Fibroblast of lung (primary cell): Measurements from ENCODE around the gene SLIT1. TPM values are rescaled to one million over a fixed set of nuclear protein-coding genes. Genes with fewer than 3 reads are reported as not detected.
A peak's percentile ranks its signal among the peaks of the same experiment; 100 is the strongest.

Experiments used
- DNase-seq, 2 donors: peaks; one replicate each; pipeline versions ENCODE4 v3.0.0 to v3.0.0-alpha.2; 2010; ENCODE audit warnings: low read depth in 2 of 2
- H2AFZ ChIP-seq: 2 replicates; pipeline ENCODE4 v1.5.1; 2012; ENCODE audit warnings: low read length, control low read depth, inconsistent platforms
- H3K27ac ChIP-seq: 2 replicates; pipeline ENCODE4 v1.5.1; 2011; ENCODE audit warnings: low read length, control low read depth; ENCODE audit not compliant: insufficient read depth
- H3K27me3 ChIP-seq: 2 replicates; pipeline ENCODE4 v1.5.1; 2011; ENCODE audit warnings: mild to moderate bottlenecking, low read length; ENCODE audit not compliant: control insufficient read depth, insufficient read depth
- H3K36me3 ChIP-seq: 2 replicates; pipeline ENCODE4 v1.5.1; 2011; ENCODE audit warnings: low read length; ENCODE audit not compliant: control insufficient read depth, insufficient read depth
- H3K4me1 ChIP-seq: 2 replicates; pipeline ENCODE4 v1.5.1; 2011; ENCODE audit warnings: low read length; ENCODE audit not compliant: control insufficient read depth, insufficient read depth; ENCODE audit errors: extremely low read depth
- H3K4me2 ChIP-seq: 2 replicates; pipeline ENCODE4 v1.5.1; 2011; ENCODE audit warnings: low read length, control low read depth; ENCODE audit not compliant: insufficient read depth; ENCODE audit errors: extremely low read depth
- H3K4me3 ChIP-seq, 4 experiments: fragments of 200-600 bp in 1 of 4; sonication (generic) in 1 of 4; replicated peaks in 1 of 4; 2 replicates each; pipeline ENCODE4 v1.5.1; 2011 to 2016; ENCODE audit warnings: low read length in 4 of 4, low read depth in 3 of 4, mild to moderate bottlenecking in 3 of 4, control low read depth in 2 of 4, inconsistent platforms in 1 of 4, mixed read lengths in 1 of 4; ENCODE audit not compliant: insufficient read depth in 1 of 4; ENCODE audit errors: control extremely low read depth in 1 of 4
- H3K79me2 ChIP-seq: 2 replicates; pipeline ENCODE4 v1.5.1; 2012; ENCODE audit warnings: mild to moderate bottlenecking, low read length, inconsistent platforms; ENCODE audit not compliant: control insufficient read depth, insufficient read depth
- H3K9ac ChIP-seq: 2 replicates; pipeline ENCODE4 v1.5.1; 2011; ENCODE audit warnings: mild to moderate bottlenecking, low read length, control low read depth; ENCODE audit not compliant: insufficient read depth
- H3K9me3 ChIP-seq: 2 replicates; pipeline ENCODE4 v1.5.1; 2012; ENCODE audit warnings: low read depth, low read length; ENCODE audit not compliant: control insufficient read depth, insufficient read depth
- H4K20me1 ChIP-seq: 2 replicates; pipeline ENCODE4 v1.5.1; 2011; ENCODE audit warnings: low read length; ENCODE audit not compliant: control insufficient read depth, insufficient read depth; ENCODE audit errors: extremely low read depth
- EZH2 ChIP-seq: IDR thresholded peaks from 2 replicates; pipeline ENCODE4 v1.5.1; 2012; ENCODE audit warnings: low read length, control low read depth, mild to moderate bottlenecking; ENCODE audit errors: missing control alignments
- polyA plus RNA-seq, 2 donors: library from polyadenylated mRNA; depleted of rRNA in 1 of 2; stranded (reverse) in 1 of 2; unstranded in 1 of 2; fragments of >200 nt; gene quantifications; 2 replicates each; pipeline ENCODE4 v1.2.1, GENCODE V29; 2011 to 2012; ENCODE audit warnings: missing spikeins in 1 of 2
- total RNA-seq: library from RNA; depleted of rRNA; stranded (reverse); fragments of >200 nt; gene quantifications from 2 replicates; pipeline ENCODE4 v1.2.1, GENCODE V29; 2014
- TF ChIP-seq, protein P1 (sequence below), 2 donors: IDR thresholded peaks in 1 of 2; conservative IDR thresholded peaks in 1 of 2; 1 replicate in 1 of 2; 2 replicates in 1 of 2; pipeline ENCODE4 v1.5.1; 2011 to 2012; ENCODE audit warnings: low read length in 2 of 2, control low read depth in 1 of 2, inconsistent platforms in 1 of 2, low read depth in 1 of 2, mild to moderate bottlenecking in 1 of 2

Gene SLIT1
- total and polyA plus RNA-seq, 2 donors (not counting 1 experiment from before 2014, with no cell fraction given), result 0.02 to 0.17 TPM

DNA sequence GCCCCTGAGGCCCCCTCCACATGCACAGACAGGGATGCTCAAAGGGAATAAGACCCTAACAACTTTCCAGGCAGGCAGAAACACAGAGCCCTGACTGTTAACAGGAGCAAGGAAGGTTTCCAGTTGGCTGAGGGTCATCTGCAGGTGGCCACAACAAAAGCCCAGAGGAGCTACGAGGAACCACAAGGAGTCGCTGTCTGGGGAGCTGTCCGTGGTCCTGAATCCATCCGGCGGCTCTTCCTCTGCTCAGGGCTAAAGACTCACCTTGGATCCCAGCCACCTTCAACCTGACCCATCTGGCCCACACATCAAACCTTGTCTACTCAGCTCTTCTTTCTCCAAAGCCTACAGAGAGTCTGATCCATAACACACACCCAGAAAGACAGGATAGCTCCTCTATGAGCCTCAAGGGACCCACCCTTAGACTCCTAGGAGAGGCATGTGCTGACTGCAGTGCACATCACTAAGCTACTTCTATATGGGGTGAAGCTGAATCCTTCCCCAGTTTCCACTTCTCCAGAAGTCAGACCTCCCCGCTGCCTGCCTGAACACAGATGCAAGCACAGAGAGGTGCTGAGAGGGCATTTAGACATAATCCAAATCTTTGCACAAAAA, 104.0 kb downstream of the SLIT1 start:
- DNase-seq, result peak; percentile 43 to 59

DNA sequence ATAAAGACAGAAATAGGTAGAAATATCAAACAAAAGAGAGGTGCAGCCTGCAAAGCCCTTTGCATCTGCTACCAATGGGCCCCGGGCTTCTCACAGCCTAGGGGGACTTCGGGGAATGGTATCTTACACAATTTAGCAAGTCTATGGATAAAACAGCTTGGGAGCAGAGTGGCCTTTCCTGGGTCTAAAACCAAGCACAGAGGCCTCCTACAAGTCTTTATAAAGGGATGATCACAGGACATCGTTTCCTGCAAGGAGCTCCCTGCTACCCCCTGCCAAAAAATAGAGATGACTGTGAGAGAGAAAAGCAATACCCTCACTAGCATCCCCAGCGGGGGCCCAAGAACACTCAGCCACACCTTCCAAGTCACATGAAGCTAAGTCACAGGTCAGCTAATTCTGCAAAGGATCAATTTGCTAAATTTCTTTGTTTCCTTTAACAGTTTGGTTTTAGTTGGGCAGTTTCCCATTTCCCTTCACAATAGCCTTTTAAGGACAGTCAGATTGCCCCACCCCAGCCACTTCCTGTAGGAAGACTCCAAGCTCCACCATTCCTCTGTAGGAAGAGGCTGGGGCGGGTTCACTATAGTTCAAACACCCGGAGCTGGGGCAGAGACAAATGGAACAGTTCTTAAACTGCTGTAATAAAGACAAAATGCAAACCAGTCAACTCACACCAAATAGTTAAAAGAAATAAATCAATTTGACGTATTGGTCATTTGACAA, 105.5 kb downstream of the SLIT1 start:
- Histone ChIP-seq H2AFZ (no peak overlapping the region), H3K9me3 (no peaks in the 10 kb centered on the region), H3K79me2 (no peaks in the 10 kb centered on the region), H4K20me1 (no peaks in the 10 kb centered on the region), H3K36me3 (no peaks in the 10 kb centered on the region), H3K4me3 (no peak overlapping the region), H3K9ac (no peak overlapping the region), H3K27ac (no peak overlapping the region), H3K27me3 (peaks cover 2% of the 10 kb centered on the region), H3K4me1 (no peaks in the 10 kb centered on the region), H3K4me2 (no peak overlapping the region)
- no peak for DNase-seq
- TF ChIP-seq, protein P1, sequence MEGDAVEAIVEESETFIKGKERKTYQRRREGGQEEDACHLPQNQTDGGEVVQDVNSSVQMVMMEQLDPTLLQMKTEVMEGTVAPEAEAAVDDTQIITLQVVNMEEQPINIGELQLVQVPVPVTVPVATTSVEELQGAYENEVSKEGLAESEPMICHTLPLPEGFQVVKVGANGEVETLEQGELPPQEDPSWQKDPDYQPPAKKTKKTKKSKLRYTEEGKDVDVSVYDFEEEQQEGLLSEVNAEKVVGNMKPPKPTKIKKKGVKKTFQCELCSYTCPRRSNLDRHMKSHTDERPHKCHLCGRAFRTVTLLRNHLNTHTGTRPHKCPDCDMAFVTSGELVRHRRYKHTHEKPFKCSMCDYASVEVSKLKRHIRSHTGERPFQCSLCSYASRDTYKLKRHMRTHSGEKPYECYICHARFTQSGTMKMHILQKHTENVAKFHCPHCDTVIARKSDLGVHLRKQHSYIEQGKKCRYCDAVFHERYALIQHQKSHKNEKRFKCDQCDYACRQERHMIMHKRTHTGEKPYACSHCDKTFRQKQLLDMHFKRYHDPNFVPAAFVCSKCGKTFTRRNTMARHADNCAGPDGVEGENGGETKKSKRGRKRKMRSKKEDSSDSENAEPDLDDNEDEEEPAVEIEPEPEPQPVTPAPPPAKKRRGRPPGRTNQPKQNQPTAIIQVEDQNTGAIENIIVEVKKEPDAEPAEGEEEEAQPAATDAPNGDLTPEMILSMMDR (conservative IDR thresholded peaks at IDR 0.05 in 1 of 2, IDR thresholded peaks at IDR 0.05 in 1 of 2; ENCODE audit: low read depth in 1 of 2, low read length in 2 of 2), result no peak

More for the DNA sequence above, 104.0 kb downstream of the SLIT1 start:
- H3K4me3 ChIP-seq, result no peak overlapping the region
- H3K27me3 ChIP-seq, result peaks cover 2% of the 10 kb centered on the region
- H2AFZ ChIP-seq, result no peak overlapping the region
- no peak overlapping the region for H3K27ac ChIP-seq
- no peaks in the 10 kb centered on the region for H3K4me1 ChIP-seq
- TF ChIP-seq EZH2, result no peak
- TF ChIP-seq, protein P1 (conservative IDR thresholded peaks at IDR 0.05 in 1 of 2, IDR thresholded peaks at IDR 0.05 in 1 of 2; ENCODE audit: low read depth in 1 of 2, low read length in 2 of 2), result peak; percentile 80 to 95
- H3K36me3 ChIP-seq, result no peaks in the 10 kb centered on the region
- no peaks in the 10 kb centered on the region for H3K9me3 ChIP-seq
- H3K79me2 ChIP-seq, result no peaks in the 10 kb centered on the region
- H3K9ac ChIP-seq, result no peak overlapping the region
- no peak overlapping the region for H3K4me2 ChIP-seq
- H4K20me1 ChIP-seq, result no peaks in the 10 kb centered on the region

DNA sequence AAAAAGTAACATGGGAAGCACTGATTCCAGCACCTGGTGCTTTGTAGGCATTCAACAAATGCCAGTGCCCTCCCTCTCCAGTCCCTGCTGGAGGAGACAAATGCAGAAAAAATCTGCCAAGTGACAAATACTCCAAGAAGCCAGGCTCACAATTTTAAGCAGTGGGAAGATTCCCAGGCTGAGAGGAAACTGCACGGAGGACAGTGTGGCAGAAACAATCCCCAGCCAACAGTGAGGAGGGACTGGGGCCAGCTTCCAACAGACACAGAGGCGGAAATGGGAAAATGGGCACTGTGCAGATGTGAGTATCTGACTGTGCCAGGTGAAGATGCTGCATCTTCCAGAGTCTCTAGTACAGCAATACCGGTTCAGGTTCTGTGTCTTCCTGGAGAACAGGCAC, 106.3 kb downstream of the SLIT1 start:
- Histone ChIP-seq H3K9me3 (no peaks in the 10 kb centered on the region), H3K4me2 (no peak overlapping the region), H4K20me1 (no peaks in the 10 kb centered on the region), H3K9ac (no peak overlapping the region), H3K4me1 (no peaks in the 10 kb centered on the region), H3K79me2 (no peaks in the 10 kb centered on the region), H3K4me3 (no peak overlapping the region), H2AFZ (no peak overlapping the region), H3K36me3 (no peaks in the 10 kb centered on the region), H3K27me3 (peaks cover 2% of the 10 kb centered on the region), H3K27ac (no peak overlapping the region)
- no peak for DNase-seq
- TF ChIP-seq, protein P1 (conservative IDR thresholded peaks at IDR 0.05 in 1 of 2, IDR thresholded peaks at IDR 0.05 in 1 of 2; ENCODE audit: low read depth in 1 of 2, low read length in 2 of 2), result no peak
- TF ChIP-seq EZH2, result no peak
